Anterior cingulate cortex (tissue), 58 donors: ENCODE data around the gene CELSR2.

Experiments used
- DNase-seq, 58 donors: peaks; one replicate each; lab custom pipeline; 2025; lab: John Stamatoyannopoulos, UW

The CELSR2 gene

GRCh38 chr1:109262231-109263055 is 13.1 kb downstream of the CELSR2 start:
- DNase-seq, result peak in 1 of 58 donors; percentile 31

GRCh38 chr1:109263234-109263596 is 13.9 kb downstream of the CELSR2 start:
- DNase-seq, result peak in 7 of 58 donors; percentile 44 to 75 (median 57)

- peak in 52 of 58 donors; percentile 37 to 94 (median 74) for DNase-seq
Measured at GRCh38 chr1:109263597-109264378, 14.4 kb downstream of the CELSR2 start.

GRCh38 chr1:109264379-109264755 is 15.0 kb downstream of the CELSR2 start:
- DNase-seq, result no peak

GRCh38 chr1:109265016-109265415 is 15.7 kb downstream of the CELSR2 start:
- no peak for DNase-seq

- DNase-seq, result no peak
Measured at GRCh38 chr1:109265741-109266330, 16.5 kb downstream of the CELSR2 start.

- DNase-seq, result peak in 5 of 58 donors; percentile 24 to 53 (median 38)
Measured at GRCh38 chr1:109266965-109267364, 17.6 kb downstream of the CELSR2 start.

- no peak for DNase-seq
Measured at GRCh38 chr1:109267743-109268300, 18.5 kb downstream of the CELSR2 start.

- DNase-seq, result peak in 5 of 58 donors; percentile 24 to 56 (median 46)
Measured at GRCh38 chr1:109268431-109269211, 19.3 kb downstream of the CELSR2 start.

GRCh38 chr1:109269212-109269980 is 20.1 kb downstream of the CELSR2 start:
- DNase-seq, result no peak

GRCh38 chr1:109269981-109270622 is 20.8 kb downstream of the CELSR2 start:
- no peak for DNase-seq

GRCh38 chr1:109270623-109271317 is 21.4 kb downstream of the CELSR2 start:
- DNase-seq, result no peak

GRCh38 chr1:109271458-109271857 is 22.1 kb downstream of the CELSR2 start:
- no peak for DNase-seq

GRCh38 chr1:109272021-109272799 is 22.9 kb downstream of the CELSR2 start:
- no peak for DNase-seq

GRCh38 chr1:109272831-109273547 is 23.6 kb downstream of the CELSR2 start:
- DNase-seq, result no peak

- no peak for DNase-seq
Measured at GRCh38 chr1:109273570-109274288, 24.4 kb downstream of the CELSR2 start.
